ENCODE measurements around the gene STX8. TPM values are rescaled to one million over a fixed set of nuclear protein-coding genes. Genes with fewer than 3 reads are reported as not detected.

STX8 gene
- total RNA-seq, 1 experiment from 2014 or later, result 49.0 TPM

DNA sequence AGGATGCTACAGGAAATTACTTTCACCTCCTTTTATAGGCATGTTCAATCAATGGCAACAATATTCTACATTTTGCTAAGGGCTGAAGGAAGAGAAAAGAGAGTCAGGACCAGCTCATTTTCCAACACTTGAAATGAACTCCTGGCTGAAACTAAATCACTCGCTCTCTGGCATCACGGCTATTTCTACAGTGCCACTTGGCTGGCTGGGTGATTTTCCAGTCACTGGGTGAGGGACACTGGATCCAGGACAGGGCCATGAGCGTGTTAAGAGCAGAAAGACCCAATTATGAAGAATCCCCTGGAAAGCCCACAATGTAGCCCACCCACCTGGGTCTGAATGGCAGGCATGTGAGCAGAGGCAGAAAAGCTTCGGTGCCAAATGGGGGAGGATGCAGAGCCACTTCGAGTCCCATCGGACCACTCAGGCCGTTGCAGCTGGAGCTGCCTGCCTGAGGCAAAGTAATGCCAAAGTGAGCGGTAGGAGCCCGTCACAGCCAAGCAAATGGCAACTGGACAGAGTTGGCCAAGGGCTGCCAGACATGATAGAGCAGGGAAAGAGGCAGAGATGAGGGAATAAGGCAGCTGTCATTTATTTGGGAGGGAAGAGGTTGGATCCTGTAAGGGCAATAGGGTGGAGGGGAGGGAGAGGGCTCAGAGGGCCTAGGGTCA is 246.2 kb downstream of the STX8 start:
- BruUV-seq (replicated peaks), result no TSS peak
- intact Hi-C loops (cut with micrococcal nuclease), result no loop called here
- Mint-ChIP-seq H3K9me3 (ENCODE audit: unreplicated experiment) (peaks cover 2% of the 10 kb centered on the region), H3K27me3 (ENCODE audit: insufficient read depth, unreplicated experiment) (no peaks in the 10 kb centered on the region), H3K4me3 (ENCODE audit: unreplicated experiment) (no peak overlapping the region), H3K27ac (ENCODE audit: low read depth, unreplicated experiment) (no peak overlapping the region), H3K36me3 (ENCODE audit: insufficient read depth, unreplicated experiment) (no peaks in the 10 kb centered on the region), H3K4me1 (ENCODE audit: insufficient read depth, unreplicated experiment) (no peaks in the 10 kb centered on the region)
- ChIA-PET POLR2A (no interaction called here), CTCF (interaction anchor here (0.6 to 0.8 kb wide), 2 partner anchors 215 to 298 kb away, joined by 3 to 4 read pairs; no protein-coding TSS in a partner anchor)
- no peak for DNase-seq (ENCODE audit: unreplicated experiment)
- TF ChIP-seq, protein P1, sequence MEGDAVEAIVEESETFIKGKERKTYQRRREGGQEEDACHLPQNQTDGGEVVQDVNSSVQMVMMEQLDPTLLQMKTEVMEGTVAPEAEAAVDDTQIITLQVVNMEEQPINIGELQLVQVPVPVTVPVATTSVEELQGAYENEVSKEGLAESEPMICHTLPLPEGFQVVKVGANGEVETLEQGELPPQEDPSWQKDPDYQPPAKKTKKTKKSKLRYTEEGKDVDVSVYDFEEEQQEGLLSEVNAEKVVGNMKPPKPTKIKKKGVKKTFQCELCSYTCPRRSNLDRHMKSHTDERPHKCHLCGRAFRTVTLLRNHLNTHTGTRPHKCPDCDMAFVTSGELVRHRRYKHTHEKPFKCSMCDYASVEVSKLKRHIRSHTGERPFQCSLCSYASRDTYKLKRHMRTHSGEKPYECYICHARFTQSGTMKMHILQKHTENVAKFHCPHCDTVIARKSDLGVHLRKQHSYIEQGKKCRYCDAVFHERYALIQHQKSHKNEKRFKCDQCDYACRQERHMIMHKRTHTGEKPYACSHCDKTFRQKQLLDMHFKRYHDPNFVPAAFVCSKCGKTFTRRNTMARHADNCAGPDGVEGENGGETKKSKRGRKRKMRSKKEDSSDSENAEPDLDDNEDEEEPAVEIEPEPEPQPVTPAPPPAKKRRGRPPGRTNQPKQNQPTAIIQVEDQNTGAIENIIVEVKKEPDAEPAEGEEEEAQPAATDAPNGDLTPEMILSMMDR (IDR thresholded peaks at IDR 0.05; ENCODE audit: unreplicated experiment), result no peak

DNA sequence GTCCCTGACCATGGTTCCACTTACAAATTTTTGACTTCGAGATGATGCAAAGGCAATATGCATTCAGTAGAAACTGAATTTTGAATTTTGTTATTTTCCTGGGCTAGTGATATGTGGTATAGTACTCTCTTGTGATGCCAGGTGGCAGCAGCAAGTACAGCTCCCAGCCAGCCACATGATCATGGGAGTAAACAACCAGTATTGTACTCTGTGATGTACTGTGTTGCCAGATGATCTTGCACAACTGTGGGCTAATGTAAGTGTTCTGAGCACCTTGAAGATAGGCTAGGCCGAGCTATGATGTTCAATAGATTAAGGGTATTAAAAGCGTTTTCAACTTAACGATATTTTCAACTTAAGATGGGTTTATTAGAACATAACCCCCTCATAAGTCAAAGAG is 250.8 kb downstream of the STX8 start:
- TF ChIP-seq, protein P1 (IDR thresholded peaks at IDR 0.05; ENCODE audit: unreplicated experiment), result no peak
- POLR2A ChIA-PET, result no interaction called here
- CTCF ChIA-PET, result interaction anchor here (0.6 to 1.4 kb wide), 6 partner anchors 12 to 415 kb away, joined by 3 to 8 read pairs (median 3); no protein-coding TSS in a partner anchor
- no peak overlapping the region for H3K27ac Mint-ChIP-seq (ENCODE audit: low read depth, unreplicated experiment)
- no peaks in the 10 kb centered on the region for H3K36me3 Mint-ChIP-seq (ENCODE audit: insufficient read depth, unreplicated experiment)
- intact Hi-C loops (cut with micrococcal nuclease), result no loop called here
- peak; percentile 33 for DNase-seq (ENCODE audit: unreplicated experiment)
- no peaks in the 10 kb centered on the region for H3K27me3 Mint-ChIP-seq (ENCODE audit: insufficient read depth, unreplicated experiment)
- no peak overlapping the region for H3K4me3 Mint-ChIP-seq (ENCODE audit: unreplicated experiment)
- BruUV-seq (replicated peaks), result no TSS peak
- H3K9me3 Mint-ChIP-seq (ENCODE audit: unreplicated experiment), result no peaks in the 10 kb centered on the region
- H3K4me1 Mint-ChIP-seq (ENCODE audit: insufficient read depth, unreplicated experiment), result no peaks in the 10 kb centered on the region

DNA sequence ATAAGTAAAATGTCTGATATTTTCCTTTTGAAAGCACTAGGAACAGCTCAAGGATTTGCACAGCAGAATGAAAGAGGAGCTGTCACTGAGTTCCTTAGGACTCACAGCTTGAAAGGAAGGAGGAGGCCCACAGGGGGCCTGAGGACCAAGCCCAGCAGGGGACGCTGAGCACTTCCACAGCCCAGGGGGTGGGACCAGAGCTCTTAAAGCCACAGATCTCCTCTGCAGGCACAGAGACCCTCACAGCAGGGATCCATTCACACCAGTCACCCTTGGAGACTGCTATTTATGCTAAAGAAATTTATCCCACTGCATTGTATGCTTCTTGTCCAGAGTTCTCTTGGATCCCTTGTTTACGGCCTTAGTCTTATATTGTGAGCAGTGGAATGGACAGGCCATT is 253.3 kb downstream of the STX8 start:
- intact Hi-C loops (cut with micrococcal nuclease), result no loop called here
- Mint-ChIP-seq H3K36me3 (ENCODE audit: insufficient read depth, unreplicated experiment) (no peaks in the 10 kb centered on the region), H3K27me3 (ENCODE audit: insufficient read depth, unreplicated experiment) (no peaks in the 10 kb centered on the region), H3K27ac (ENCODE audit: low read depth, unreplicated experiment) (no peak overlapping the region), H3K4me1 (ENCODE audit: insufficient read depth, unreplicated experiment) (no peaks in the 10 kb centered on the region), H3K9me3 (ENCODE audit: unreplicated experiment) (peaks cover 12% of the 10 kb centered on the region), H3K4me3 (ENCODE audit: unreplicated experiment) (no peak overlapping the region)
- TF ChIP-seq, protein P1 (IDR thresholded peaks at IDR 0.05; ENCODE audit: unreplicated experiment), result no peak
- ChIA-PET POLR2A (no interaction called here), CTCF (no interaction called here)
- no peak for DNase-seq (ENCODE audit: unreplicated experiment)
- BruUV-seq (replicated peaks), result no TSS peak

DNA sequence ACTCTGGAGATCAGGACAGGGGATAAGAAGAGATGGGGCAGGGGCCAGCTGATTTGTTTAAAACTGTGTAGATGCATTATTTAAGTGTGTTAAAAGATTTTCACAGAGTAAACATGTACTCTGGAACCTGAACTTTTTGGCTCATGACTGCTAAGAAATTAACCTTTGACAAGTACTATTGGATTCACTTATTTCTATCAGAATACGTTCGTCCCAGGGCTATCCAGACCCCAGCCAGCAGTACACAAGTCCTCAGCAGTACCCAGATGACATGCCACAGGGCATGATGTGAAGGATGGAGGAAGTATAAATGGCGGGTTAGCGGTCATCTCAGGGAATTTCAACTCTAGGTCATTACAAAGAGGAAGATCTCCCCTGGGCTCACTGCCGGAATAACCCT is 253.7 kb downstream of the STX8 start:
- intact Hi-C loops (cut with micrococcal nuclease), result no loop called here
- no peak for DNase-seq (ENCODE audit: unreplicated experiment)
- ChIA-PET POLR2A (no interaction called here), CTCF (no interaction called here)
- no TSS peak for BruUV-seq (replicated peaks)
- no peaks in the 10 kb centered on the region for H3K27me3 Mint-ChIP-seq (ENCODE audit: insufficient read depth, unreplicated experiment)
- TF ChIP-seq, protein P1 (IDR thresholded peaks at IDR 0.05; ENCODE audit: unreplicated experiment), result no peak
- no peak overlapping the region for H3K27ac Mint-ChIP-seq (ENCODE audit: low read depth, unreplicated experiment)
- H3K9me3 Mint-ChIP-seq (ENCODE audit: unreplicated experiment), result peaks cover 12% of the 10 kb centered on the region
- H3K36me3 Mint-ChIP-seq (ENCODE audit: insufficient read depth, unreplicated experiment), result no peaks in the 10 kb centered on the region
- H3K4me3 Mint-ChIP-seq (ENCODE audit: unreplicated experiment), result no peak overlapping the region
- H3K4me1 Mint-ChIP-seq (ENCODE audit: insufficient read depth, unreplicated experiment), result no peaks in the 10 kb centered on the region

All from MCF 10A (cell line).